ENCODE measurements around the gene C1orf56. TPM values are rescaled to one million over a fixed set of nuclear protein-coding genes. Genes with fewer than 3 reads are reported as not detected.
A peak's percentile ranks its signal among the peaks of the same experiment; 100 is the strongest.

The C1orf56 gene
- total RNA-seq, 4 donors from 2014 or later, result 3.1 to 4.6 (median 3.6) TPM

DNA sequence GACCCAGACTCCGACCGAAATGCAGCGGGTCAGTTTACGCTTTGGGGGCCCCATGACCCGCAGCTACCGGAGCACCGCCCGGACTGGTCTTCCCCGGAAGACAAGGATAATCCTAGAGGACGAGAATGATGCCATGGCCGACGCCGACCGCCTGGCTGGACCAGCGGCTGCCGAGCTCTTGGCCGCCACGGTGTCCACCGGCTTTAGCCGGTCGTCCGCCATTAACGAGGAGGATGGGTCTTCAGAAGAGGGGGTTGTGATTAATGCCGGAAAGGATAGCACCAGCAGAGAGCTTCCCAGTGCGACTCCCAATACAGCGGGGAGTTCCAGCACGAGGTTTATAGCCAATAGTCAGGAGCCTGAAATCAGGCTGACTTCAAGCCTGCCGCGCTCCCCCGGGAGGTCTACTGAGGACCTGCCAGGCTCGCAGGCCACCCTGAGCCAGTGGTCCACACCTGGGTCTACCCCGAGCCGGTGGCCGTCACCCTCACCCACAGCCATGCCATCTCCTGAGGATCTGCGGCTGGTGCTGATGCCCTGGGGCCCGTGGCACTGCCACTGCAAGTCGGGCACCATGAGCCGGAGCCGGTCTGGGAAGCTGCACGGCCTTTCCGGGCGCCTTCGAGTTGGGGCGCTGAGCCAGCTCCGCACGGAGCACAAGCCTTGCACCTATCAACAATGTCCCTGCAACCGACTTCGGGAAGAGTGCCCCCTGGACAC lies 534 bp downstream of the C1orf56 start:
- DNase-seq (ENCODE audit: low spot score in 2 of 2), result peak; percentile 57 to 92

DNA sequence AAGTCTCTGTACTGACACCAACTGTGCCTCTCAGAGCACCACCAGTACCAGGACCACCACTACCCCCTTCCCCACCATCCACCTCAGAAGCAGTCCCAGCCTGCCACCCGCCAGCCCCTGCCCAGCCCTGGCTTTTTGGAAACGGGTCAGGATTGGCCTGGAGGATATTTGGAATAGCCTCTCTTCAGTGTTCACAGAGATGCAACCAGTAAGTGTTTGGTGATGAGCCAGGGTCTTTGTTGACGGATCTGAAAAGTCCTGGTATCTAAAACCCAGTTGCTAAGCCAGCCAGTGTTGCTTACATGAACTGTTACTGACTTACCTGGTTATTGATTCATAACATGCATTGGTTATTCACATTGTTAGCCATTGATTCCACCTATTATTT lies 1.1 kb downstream of the C1orf56 start:
- WGBS, 2 donors, result 10 to 11% methylated on average over 3 of the region's 3 CpGs
- no peak for TF ChIP-seq CTCF (IDR thresholded peaks at IDR 0.05)
- no peak for TF ChIP-seq POLR2A (IDR thresholded peaks at IDR 0.05)
- DNase-seq (ENCODE audit: low spot score in 2 of 2), result no peak
- no peak overlapping the region for H3K4me3 ChIP-seq (ENCODE audit: low read depth, poor library complexity, severe bottlenecking)
- intact Hi-C loops (cut with DNase I; ENCODE audit: low total_unique reads), result no loop called here

More for the DNA sequence above, 534 bp downstream of the C1orf56 start:
- intact Hi-C loops (cut with DNase I; ENCODE audit: low total_unique reads), result no loop called here
- TF ChIP-seq POLR2A (IDR thresholded peaks at IDR 0.05) (no peak), CTCF (IDR thresholded peaks at IDR 0.05) (no peak)
- WGBS, 2 donors, result 0 to 1% methylated on average over 25 to 32 of the region's 48 CpGs
- peak overlapping the region; percentile 60 for H3K4me3 ChIP-seq (ENCODE audit: low read depth, poor library complexity, severe bottlenecking)

GRCh38 chr1:151049458-151049857 lies 1.9 kb downstream of the C1orf56 start:
- TF ChIP-seq POLR2A (IDR thresholded peaks at IDR 0.05) (no peak), CTCF (IDR thresholded peaks at IDR 0.05) (no peak)
- H3K4me3 ChIP-seq (ENCODE audit: low read depth, poor library complexity, severe bottlenecking), result no peak overlapping the region
- intact Hi-C loops (cut with DNase I; ENCODE audit: low total_unique reads), result no loop called here
- no peak for DNase-seq (ENCODE audit: low spot score in 2 of 2)
- WGBS, 2 donors, result 85 to 88% methylated on average over 5 of the region's 5 CpGs

DNA sequence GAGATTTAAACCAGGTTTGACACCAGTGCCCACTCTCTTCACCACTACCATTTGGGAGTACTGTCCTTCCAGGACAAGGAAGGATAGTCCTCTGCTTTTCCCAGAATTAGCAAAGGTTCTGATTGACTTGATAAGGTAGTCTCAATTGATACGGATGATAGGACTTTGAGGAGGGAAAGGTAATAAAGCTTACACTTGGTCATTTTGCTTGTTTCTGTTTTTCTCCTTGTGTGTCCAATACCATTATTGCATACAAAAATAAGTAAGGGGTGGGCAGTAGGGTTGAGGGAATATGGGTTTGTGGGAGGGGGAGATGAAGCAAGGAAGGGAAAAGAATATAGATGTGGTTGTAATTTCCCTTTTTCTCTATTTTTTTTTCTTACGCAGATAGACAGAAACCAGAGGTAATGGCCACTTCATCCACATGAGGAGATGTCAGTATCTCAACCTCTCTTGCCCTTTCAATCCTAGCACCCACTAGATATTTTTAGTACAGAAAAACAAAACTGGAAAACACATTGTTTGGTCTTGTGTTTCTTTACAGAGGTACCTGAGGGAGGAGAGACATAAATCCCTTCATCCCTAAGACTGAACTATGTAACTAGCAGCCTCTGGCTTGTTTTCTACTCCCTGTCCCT lies 2.6 kb downstream of the C1orf56 start:
- no peak overlapping the region for H3K4me3 ChIP-seq (ENCODE audit: low read depth, poor library complexity, severe bottlenecking)
- TF ChIP-seq POLR2A (IDR thresholded peaks at IDR 0.05), result no peak
- TF ChIP-seq CTCF (IDR thresholded peaks at IDR 0.05), result no peak
- WGBS, 2 donors, result 75 to 86% methylated on average over 2 of the region's 2 CpGs
- intact Hi-C loops (cut with DNase I; ENCODE audit: low total_unique reads), result no loop called here
- no peak for DNase-seq (ENCODE audit: low spot score in 2 of 2)

DNA sequence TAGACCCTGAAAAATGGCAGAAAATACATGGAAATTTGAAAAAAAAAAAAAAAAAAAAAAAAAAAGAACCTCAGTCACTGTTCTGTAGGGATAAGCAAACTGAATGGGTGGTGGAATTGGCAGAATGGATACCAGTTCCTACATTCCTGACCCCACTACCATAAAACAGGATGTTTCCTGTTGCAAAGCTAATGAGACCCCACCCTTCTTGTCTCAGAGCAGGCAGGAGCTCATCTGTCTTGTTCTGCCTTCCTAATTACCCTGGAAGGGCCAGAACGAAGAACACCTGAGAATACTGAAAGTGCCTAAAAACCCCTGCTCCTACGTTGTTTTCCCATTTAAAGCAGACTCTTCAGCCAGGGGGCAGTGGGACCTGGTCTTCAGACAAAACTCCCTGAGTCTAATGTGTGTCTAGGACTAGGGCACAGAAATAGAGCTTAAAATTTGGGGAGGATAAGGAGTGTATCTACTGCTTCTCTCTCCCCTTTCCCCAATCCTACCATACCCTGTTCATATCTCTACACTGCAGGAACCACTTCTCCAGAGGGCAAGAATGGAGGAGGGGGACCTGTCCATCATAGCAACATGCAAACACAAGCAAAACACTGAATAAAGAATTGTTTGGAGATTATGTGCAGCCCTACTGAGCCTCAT lies 3.9 kb downstream of the C1orf56 start:
- no peak for DNase-seq (ENCODE audit: low spot score in 2 of 2)
- no peak for TF ChIP-seq CTCF (IDR thresholded peaks at IDR 0.05)
- TF ChIP-seq POLR2A (IDR thresholded peaks at IDR 0.05), result no peak
- H3K4me3 ChIP-seq (ENCODE audit: low read depth, poor library complexity, severe bottlenecking), result no peak overlapping the region
- intact Hi-C loops (cut with DNase I; ENCODE audit: low total_unique reads), result no loop called here
- 51 to 54% methylated on average over 2 of the region's 2 CpGs for WGBS, 2 donors

Data from lower leg skin (tissue), 4 donors.